Measurements from ENCODE around the gene CLDN14.
A peak's percentile ranks its signal among the peaks of the same experiment; 100 is the strongest.

Gene CLDN14

GRCh38 chr21:36431252-36431651 lies 48.7 kb downstream of the CLDN14 start:
- H3K27ac ChIP-seq, result no peak overlapping the region
- no peaks in the 10 kb centered on the region for H3K79me2 ChIP-seq
- H3K27me3 ChIP-seq (ENCODE audit: control insufficient read depth, insufficient read depth, low read length), result no peaks in the 10 kb centered on the region
- no peak overlapping the region for H3K9ac ChIP-seq
- H2AFZ ChIP-seq, result no peak overlapping the region
- no peaks in the 10 kb centered on the region for H3K4me1 ChIP-seq
- no peaks in the 10 kb centered on the region for H3K9me3 ChIP-seq (ENCODE audit: control insufficient read depth, low read length)
- H3K36me3 ChIP-seq (ENCODE audit: control insufficient read depth, insufficient read depth, low read length), result no peaks in the 10 kb centered on the region
- H3K4me3 ChIP-seq (ENCODE audit: low read depth, low read length), result no peak overlapping the region
- TF ChIP-seq CTCF (IDR thresholded peaks at IDR 0.05), result no peak
- no peak overlapping the region for H3K4me2 ChIP-seq (ENCODE audit: low read length)

GRCh38 chr21:36430841-36431240 lies 49.1 kb downstream of the CLDN14 start:
- no peaks in the 10 kb centered on the region for H3K36me3 ChIP-seq (ENCODE audit: control insufficient read depth, insufficient read depth, low read length)
- no peaks in the 10 kb centered on the region for H3K79me2 ChIP-seq
- no peak overlapping the region for H3K27ac ChIP-seq
- no peak overlapping the region for H3K9ac ChIP-seq
- no peaks in the 10 kb centered on the region for H3K4me1 ChIP-seq
- no peak for TF ChIP-seq CTCF (IDR thresholded peaks at IDR 0.05)
- no peak overlapping the region for H3K4me2 ChIP-seq (ENCODE audit: low read length)
- no peak overlapping the region for H2AFZ ChIP-seq
- no peak overlapping the region for H3K4me3 ChIP-seq (ENCODE audit: low read depth, low read length)
- no peaks in the 10 kb centered on the region for H3K9me3 ChIP-seq (ENCODE audit: control insufficient read depth, low read length)
- H3K27me3 ChIP-seq (ENCODE audit: control insufficient read depth, insufficient read depth, low read length), result no peaks in the 10 kb centered on the region

GRCh38 chr21:36429947-36430546 lies 49.9 kb downstream of the CLDN14 start:
- Histone ChIP-seq H3K9me3 (ENCODE audit: control insufficient read depth, low read length) (no peaks in the 10 kb centered on the region), H3K27me3 (ENCODE audit: control insufficient read depth, insufficient read depth, low read length) (no peaks in the 10 kb centered on the region), H3K79me2 (no peaks in the 10 kb centered on the region), H3K4me2 (ENCODE audit: low read length) (no peak overlapping the region), H3K27ac (no peak overlapping the region), H3K4me3 (ENCODE audit: low read depth, low read length) (no peak overlapping the region), H3K4me1 (no peaks in the 10 kb centered on the region), H3K9ac (no peak overlapping the region), H2AFZ (peak overlapping the region; percentile 60), H3K36me3 (ENCODE audit: control insufficient read depth, insufficient read depth, low read length) (no peaks in the 10 kb centered on the region)
- TF ChIP-seq CTCF (IDR thresholded peaks at IDR 0.05), result no peak

- Histone ChIP-seq H3K27me3 (ENCODE audit: control insufficient read depth, insufficient read depth, low read length) (no peaks in the 10 kb centered on the region), H3K4me2 (ENCODE audit: low read length) (no peak overlapping the region), H3K79me2 (no peaks in the 10 kb centered on the region), H2AFZ (no peak overlapping the region), H3K27ac (no peak overlapping the region), H3K4me1 (no peaks in the 10 kb centered on the region), H3K9me3 (ENCODE audit: control insufficient read depth, low read length) (no peaks in the 10 kb centered on the region), H3K4me3 (ENCODE audit: low read depth, low read length) (no peak overlapping the region), H3K36me3 (ENCODE audit: control insufficient read depth, insufficient read depth, low read length) (no peaks in the 10 kb centered on the region), H3K9ac (no peak overlapping the region)
- no peak for TF ChIP-seq CTCF (IDR thresholded peaks at IDR 0.05)
Observed at GRCh38 chr21:36428761-36429432, 51.0 kb downstream of the CLDN14 start.

- H3K27ac ChIP-seq, result no peak overlapping the region
- H3K9ac ChIP-seq, result no peak overlapping the region
- H3K9me3 ChIP-seq (ENCODE audit: control insufficient read depth, low read length), result no peaks in the 10 kb centered on the region
- no peak overlapping the region for H3K4me2 ChIP-seq (ENCODE audit: low read length)
- no peak overlapping the region for H3K4me3 ChIP-seq (ENCODE audit: low read depth, low read length)
- no peaks in the 10 kb centered on the region for H3K36me3 ChIP-seq (ENCODE audit: control insufficient read depth, insufficient read depth, low read length)
- no peak overlapping the region for H2AFZ ChIP-seq
- H3K79me2 ChIP-seq, result no peaks in the 10 kb centered on the region
- no peaks in the 10 kb centered on the region for H3K4me1 ChIP-seq
- H3K27me3 ChIP-seq (ENCODE audit: control insufficient read depth, insufficient read depth, low read length), result no peaks in the 10 kb centered on the region
- no peak for TF ChIP-seq CTCF (IDR thresholded peaks at IDR 0.05)
Observed at GRCh38 chr21:36427502-36427901, 52.4 kb downstream of the CLDN14 start.
